22Rv1 (cell line): ENCODE results near the gene LACTB.

ENCODE experiments used
- H3K27ac ChIP-seq: fragments of 450-650 bp; 2 replicates; pipeline ENCODE4 v1.5.1; 2017
- ZFX ChIP-seq: fragments of 450-650 bp; IDR thresholded peaks from 2 replicates; pipeline ENCODE4 v1.6.1; 2017; ENCODE audit warnings: antibody characterized with exemption, borderline replicate concordance
- TF ChIP-seq, protein P1 (sequence below): fragments of 450-650 bp; IDR thresholded peaks from 2 replicates; pipeline ENCODE4 v1.5.1; 2017; ENCODE audit warnings: mild to moderate bottlenecking

Gene LACTB

GRCh38 chr15:63180746-63181145 is 59.1 kb downstream of the LACTB start:
- no peak overlapping the region for H3K27ac ChIP-seq
- TF ChIP-seq ZFX, result no peak
- TF ChIP-seq, protein P1, sequence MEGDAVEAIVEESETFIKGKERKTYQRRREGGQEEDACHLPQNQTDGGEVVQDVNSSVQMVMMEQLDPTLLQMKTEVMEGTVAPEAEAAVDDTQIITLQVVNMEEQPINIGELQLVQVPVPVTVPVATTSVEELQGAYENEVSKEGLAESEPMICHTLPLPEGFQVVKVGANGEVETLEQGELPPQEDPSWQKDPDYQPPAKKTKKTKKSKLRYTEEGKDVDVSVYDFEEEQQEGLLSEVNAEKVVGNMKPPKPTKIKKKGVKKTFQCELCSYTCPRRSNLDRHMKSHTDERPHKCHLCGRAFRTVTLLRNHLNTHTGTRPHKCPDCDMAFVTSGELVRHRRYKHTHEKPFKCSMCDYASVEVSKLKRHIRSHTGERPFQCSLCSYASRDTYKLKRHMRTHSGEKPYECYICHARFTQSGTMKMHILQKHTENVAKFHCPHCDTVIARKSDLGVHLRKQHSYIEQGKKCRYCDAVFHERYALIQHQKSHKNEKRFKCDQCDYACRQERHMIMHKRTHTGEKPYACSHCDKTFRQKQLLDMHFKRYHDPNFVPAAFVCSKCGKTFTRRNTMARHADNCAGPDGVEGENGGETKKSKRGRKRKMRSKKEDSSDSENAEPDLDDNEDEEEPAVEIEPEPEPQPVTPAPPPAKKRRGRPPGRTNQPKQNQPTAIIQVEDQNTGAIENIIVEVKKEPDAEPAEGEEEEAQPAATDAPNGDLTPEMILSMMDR, result no peak

DNA sequence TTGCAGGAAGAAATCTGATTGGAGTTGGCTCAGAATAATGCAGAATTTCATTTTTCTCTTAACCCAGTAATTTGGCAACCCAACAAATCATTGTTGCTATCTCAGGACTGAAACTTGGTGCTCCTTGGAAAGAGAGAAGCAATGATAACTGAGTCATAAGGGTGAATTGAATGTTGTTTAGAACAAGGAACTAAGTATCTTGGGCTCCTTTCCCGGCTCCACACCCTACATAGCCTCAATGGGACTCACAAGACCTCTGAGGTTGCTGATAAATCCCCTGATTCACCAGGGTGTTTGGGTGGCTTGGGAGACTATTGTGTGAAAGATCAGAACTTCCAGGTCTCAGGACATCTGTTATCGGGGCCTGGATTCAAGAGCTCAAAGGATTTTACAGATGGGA is 60.0 kb downstream of the LACTB start:
- TF ChIP-seq ZFX, result no peak
- TF ChIP-seq, protein P1, result no peak
- H3K27ac ChIP-seq, result no peak overlapping the region

DNA sequence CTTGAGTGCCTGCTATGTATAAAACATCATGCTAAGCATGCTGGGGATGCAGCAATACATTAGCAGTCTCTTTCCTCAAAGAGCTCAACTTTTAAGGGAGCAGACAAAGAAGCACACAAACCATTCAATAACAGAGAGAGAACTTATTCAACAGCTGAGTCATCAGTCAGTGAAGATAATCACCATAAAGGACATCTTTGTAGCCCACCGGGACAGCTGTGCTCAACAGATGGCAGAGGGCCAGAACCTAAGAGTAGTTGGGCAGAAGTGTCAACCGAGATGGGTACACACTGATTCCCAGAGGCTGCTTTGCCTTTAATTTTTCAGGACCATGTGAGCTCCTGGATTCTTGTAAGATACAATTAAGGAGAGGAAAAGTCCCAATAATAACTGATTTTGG is 63.5 kb downstream of the LACTB start:
- TF ChIP-seq ZFX, result no peak
- TF ChIP-seq, protein P1, result no peak
- no peak overlapping the region for H3K27ac ChIP-seq

- no peak for TF ChIP-seq ZFX
- no peak overlapping the region for H3K27ac ChIP-seq
Observed at GRCh38 chr15:63186065-63186464, 64.4 kb downstream of the LACTB start.

GRCh38 chr15:63187589-63188226 is 66.0 kb downstream of the LACTB start:
- TF ChIP-seq, protein P1, result no peak
- TF ChIP-seq ZFX, result no peak
- H3K27ac ChIP-seq, result no peak overlapping the region

GRCh38 chr15:63188247-63188925 is 66.7 kb downstream of the LACTB start:
- TF ChIP-seq, protein P1, result no peak
- TF ChIP-seq ZFX, result no peak

DNA sequence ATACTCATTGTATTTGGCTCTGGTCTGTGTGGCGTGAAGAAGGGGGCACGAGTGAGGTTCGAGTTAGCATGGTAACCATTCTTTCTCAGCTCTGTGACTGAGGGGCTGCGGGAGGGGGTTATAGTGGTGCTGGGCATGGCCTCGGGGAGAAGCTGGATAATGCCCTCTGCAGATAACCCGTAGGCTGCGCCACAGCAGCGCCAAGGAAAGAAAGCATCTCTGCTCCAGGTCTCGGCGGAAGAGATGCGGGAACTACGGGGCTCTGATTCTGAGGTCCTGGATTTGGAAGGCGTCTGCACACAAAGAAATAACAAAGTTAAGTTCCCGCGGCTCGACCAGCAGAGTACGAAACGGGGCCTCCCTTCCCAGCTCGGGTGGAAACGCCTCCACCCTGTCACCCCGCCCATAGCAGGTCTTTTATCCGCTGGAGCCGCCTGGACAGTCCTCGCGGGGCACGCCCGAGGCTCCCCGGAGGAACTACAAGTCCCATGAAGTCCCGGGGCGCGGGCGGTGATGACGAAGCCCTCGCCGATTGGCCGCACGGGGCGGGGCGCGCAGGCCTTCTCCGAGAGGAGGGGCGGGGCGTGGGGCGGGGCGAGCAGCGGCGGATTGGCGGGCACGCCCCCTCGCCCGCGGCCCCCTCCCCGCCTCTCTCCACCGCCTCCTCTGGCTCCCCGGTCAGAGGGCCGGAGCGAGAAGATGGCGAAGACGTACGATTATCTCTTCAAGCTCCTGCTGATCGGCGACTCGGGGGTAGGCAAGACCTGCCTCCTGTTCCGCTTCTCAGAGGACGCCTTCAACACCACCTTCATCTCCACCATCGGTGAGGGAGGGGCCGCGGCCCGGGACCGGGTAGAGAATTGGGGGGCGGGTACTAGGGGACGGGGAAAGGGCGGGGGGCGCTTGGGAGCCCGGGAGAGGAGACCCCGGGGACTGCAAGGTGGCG is 67.5 kb downstream of the LACTB start, which contains the start of gene RAB8B:
Gene RAB8B, plus strand, starts transcription at position 681 of the 946 bp plus-strand sequence. Its CDS starts 19 bp downstream, at position 700.
- no peak within 1 kb of the TSS for H3K27ac ChIP-seq
- TF ChIP-seq ZFX, result no peak
- TF ChIP-seq, protein P1, result no peak

More at GRCh38 chr15:63188247-63188925, 66.7 kb downstream of the LACTB start:
- H3K27ac ChIP-seq, result no peak overlapping the region
